GM19328 (cell line): Measurements from ENCODE around the gene GALNT5.
"Not testable (repeated sequence)": the region's sequence is repeated elsewhere in the genome, so short reads cannot be mapped to it uniquely, and the experiment has no call there.

Experiments
- ATAC-seq: cut with Tn5 transposase; IDR thresholded peaks from one replicate; pipeline ENCODE4 v1.9.1; 2021; ENCODE audit warnings: mild to moderate bottlenecking, moderate library complexity; ENCODE audit not compliant: unreplicated experiment

Gene GALNT5

DNA sequence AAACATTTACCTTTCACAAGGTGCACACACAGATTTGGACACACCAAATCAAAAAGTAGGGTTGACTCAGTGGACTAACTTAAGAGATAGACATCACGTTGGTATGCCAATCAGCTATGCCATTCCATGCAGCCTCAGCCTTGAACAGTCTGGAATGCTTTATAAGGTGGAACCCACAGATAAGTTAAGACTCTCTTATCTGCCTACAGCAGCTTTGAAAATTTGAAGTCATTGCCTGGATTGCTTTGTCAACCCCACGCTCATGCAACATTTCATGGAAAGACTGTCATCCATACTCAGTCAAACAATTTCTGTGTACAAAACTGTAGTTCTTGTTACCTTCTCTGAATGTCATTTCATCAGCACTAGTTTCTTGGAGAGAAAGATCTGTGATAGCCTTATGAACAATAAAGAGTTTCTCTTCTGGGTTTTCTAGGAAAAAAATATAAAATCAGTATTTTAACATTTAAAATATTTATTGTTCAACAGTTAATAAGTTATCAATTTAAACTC is 66.9 kb downstream of the GALNT5 start:
- ATAC-seq: no peak

DNA sequence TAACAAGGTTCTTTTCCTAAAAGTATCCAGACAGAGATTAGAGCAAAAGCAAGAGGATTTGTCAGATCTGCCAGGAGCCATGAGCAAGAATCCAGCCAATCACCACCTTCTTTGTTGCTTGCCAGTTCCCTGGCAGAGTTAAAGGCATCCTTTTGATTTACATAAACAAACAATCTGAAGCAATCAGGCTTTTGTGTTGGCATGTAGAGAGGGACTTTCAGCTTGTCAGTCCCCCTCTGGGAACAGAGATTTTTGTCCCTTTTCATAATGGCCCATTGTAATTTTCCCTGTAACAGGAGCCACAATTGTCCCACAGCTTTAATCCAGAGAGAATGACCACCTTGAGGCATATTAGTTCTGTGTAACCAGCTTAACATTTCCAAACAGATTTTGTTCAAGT is 68.3 kb downstream of the GALNT5 start, which contains the start of gene ERMN:
Gene ERMN (minus strand): TSS at position 39 of the 400 bp plus-strand sequence. CDS start 182 bp downstream, outside the sequence.
- no peak for ATAC-seq

DNA sequence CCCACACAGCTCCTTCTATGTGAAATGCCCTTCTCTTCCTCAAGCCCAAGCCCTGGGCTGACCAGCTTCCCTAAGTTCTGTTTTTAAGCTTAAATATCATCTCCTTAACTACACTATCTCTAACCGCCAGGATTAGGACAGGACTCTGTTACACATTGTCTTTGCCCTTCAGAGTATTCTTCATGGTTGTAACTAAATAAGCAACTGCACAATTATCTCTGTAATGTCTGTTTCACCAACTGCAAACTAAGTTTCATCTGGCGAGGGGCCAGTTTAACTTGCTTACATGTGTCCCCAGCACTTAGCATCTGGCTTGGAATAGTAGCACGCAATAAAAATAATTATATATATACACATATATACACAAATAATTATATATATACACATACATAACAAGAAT is 69.2 kb downstream of the GALNT5 start:
- no peak for ATAC-seq

DNA sequence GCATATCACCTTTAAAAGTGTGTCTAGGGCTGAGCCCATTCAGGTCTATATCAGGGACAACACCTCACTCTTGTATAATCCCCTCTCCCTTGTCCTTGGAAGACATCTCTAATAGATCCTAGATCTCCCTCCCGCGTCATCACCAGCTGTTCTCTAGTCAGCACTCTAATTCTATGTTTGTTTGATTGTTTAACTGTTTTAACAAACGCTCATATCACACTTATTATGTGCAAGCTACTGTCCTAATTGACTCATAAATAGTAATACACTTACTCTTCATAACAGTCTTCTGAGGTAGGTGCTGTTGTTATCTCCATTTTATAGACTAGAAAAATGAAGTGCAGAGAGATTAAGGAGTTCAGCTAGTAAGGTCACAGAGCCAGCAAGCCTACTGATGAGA is 69.7 kb downstream of the GALNT5 start:
- ATAC-seq: peak; percentile 31

DNA sequence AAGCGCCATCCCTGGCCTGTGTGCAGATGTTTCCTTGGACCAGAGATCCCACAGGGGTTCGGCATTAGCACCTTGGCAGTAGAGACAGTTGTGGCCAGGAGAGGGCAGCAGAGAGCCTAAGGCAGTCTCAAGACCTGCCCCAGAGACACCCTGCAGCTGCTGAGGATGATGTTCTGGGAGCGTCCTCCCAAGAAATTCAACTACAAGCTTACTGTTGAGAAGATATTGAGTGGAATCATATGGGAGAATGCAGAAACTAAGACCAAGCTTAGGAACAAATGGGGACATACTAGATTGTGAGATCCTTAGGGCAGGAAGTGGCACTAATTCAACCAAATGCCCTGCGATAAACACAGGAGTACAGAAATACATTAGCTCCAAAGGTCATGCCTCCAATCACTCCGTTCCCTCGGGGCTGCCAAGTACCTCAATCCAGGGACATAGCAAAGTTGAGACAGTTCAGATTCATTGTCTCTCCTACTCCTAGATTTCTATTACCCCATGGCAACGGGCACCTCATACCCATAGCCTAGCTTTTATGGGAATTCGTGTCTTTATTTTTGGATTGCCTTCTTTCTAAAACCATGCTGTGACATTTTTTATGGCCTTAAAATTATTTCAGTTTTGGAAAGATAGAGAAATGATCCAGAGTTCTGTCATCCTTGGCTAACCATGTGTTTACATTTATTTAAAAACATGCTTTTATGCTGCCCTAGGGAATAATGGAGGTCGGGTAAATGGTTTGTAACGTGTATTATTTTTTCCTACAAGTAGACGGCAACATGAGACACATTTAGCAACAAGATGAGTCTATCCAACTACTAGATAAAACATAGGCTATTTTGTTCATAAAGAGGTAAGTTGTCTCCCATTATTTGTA is 70.4 kb downstream of the GALNT5 start:
- peak; percentile 96 for ATAC-seq

DNA sequence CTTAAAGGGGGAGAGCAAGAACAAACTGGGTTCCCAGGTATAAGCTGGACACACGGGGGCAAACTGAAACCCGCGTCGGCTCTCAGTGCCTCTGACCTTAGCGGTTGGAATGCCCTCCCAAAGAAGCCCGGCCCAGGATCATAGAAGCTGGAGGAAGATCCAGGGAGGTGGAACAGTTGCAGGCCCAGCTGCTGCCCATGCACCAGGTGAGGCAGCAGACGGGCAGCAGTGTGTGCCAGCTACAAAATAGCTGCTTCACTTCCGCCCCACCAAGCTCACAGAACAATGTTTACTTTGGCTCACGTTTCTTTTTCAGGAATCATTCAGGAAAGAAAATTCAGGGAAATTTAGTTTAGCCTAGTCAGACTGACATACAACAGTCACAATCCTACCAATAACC is 72.0 kb downstream of the GALNT5 start:
- ATAC-seq: no peak

DNA sequence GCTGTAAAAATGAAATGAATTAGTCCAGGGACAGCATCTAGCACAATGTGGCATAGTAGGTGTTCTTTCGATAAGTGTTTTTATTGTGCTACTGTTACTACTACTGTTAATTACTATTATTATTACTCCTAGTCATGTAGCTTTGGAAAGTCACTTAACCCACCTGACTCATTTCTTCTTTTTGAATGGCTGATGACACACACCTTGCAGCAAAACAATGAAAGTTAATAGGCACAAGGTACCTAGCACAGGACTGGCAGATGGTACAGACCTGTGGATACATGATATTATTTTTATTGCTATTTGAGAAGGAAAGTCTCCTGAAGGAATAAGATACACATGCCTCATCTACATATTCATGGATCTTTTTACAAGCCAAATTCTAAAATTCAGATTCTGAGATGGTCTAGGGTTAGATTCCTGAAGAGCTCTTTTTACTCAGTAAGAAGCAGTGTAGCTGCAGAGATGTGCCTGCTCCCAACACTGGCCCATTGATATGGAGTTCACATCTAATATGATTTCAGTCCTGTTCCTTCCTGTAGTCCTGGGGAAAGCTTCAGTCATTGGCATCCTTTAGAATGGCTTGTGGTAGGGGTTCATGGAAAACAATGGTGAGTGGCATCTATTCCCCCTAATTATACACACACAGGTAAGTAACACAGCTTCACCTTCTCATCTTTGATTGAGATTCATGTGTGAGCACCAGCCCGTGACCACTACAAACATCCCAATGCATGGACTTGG is 76.0 kb downstream of the GALNT5 start:
- no peak for ATAC-seq

DNA sequence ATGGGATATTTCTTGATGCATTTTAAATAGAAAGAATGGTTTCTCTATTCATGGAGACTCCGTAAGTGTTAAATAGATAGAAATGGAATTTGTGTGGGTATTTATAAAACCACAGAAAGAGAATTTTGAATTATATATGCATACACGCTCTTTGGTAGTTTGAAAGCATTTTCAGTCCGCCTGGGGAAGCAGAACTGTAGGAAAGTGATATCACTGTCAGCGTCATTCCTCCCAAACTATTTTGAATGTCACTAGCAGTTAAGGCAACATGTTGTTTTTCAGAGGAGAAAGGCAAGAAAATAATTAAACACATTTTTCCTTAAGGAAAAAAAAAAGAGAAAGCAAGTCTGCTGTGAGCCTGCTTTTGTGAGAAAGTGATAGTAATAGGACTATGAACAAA is 76.8 kb downstream of the GALNT5 start:
- ATAC-seq: no peak

DNA sequence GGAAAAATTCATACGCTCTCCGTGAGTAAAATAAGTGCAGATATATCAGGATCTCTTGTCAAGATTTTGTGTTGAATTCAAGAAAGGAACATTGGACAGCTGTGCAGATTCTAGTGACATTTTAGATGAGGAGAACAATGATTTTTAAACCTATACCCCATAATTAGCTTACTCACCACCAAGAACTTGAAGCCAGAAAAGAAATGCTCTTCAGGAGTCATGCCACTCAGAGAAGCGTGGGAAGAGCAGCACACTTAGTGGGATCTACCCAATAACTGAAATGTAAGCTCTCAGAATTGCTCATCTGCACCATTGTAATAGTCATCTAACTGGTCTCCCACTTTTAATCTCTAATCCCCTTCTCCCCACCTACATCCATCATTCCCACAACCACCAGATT is 77.3 kb downstream of the GALNT5 start:
- no peak for ATAC-seq

DNA sequence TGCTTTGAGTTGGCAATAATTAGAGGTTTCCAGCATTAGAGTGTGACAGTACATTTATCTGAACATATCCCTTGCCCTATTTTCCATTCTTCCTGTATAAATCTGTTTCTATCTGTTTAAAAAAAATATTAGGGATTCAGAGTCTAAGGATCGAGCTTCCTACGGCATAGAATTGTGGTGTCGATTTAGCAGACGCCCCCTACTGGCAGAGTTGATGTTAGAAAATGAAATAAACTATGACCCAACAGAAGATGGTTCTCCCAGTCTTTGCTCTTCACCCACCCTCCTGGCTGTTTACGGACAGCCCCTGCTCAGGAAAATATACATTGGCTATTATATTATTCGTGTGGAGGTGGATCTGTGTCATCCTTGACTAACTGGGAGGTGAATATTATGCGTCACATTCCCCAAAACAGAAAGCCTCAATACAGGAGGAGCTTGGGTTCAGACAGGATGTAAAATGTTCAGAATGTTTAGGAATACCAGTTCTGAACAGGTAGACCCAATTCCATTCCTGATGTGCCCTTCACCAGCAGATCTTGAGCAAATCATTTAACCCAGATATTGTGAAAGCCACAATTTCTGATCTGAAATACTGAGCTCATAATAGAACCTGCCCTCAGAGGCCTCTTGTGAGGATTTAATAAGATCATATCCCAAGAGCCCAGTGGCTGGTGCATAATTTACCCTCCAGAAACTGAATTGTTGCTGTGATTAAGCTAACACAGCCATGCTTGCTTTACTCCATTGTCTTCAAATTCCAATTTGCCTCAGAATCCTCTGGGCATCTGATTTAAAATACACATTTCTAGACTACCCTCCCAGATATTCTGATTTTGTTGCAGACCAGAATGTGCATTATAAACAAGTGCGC is 78.9 kb downstream of the GALNT5 start:
- ATAC-seq: no peak

DNA sequence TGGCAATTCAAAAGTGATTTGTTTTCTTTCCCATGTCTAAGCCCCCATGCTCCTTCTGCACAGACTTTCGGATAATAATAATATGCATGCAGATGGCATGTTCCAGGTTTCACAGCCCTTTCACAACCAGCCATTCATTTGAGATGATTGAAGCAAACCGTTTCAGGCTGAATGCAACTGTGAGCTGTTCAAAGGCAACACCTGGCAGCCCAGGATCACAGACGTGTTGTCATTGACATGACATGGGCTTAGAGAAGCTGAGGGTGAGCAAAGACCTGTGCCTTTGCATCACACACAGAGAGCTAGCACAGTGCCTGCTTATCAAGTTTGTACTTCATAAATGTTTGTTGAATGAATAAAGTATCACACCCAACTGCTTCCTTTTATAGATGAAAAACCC is 80.5 kb downstream of the GALNT5 start:
- no peak for ATAC-seq

DNA sequence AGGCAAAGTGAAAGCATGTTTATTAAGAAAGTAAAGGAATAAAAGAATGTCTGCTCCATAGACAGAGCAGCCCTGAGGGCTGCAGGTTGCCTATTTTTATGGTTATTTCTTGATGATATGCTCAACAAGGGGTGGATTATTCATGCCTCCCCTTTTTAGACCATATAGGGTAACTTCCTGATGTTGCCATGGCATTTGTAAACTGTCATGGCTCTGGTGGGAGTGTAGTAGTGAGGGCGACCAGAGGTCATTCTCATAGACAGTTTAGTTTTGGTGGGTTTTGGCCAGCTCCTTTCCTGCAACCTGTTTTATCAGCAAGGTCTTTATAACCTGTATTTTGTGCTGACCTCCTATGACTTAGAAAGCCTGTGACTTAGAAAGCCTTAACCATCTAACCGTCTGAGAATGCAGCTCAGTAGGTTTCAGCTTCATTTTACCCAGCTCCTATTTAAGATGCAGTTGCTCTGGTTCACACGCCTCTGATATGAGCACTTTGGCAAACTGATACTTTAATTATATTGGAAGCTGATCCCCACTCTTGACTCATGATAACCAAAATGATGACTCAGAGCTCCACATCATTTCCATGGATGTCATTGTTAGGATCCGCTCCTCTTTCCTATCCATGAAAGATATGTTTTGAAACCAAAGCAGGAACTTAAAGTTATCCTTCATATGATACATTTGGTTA is 82.6 kb downstream of the GALNT5 start:
- ATAC-seq: no peak

DNA sequence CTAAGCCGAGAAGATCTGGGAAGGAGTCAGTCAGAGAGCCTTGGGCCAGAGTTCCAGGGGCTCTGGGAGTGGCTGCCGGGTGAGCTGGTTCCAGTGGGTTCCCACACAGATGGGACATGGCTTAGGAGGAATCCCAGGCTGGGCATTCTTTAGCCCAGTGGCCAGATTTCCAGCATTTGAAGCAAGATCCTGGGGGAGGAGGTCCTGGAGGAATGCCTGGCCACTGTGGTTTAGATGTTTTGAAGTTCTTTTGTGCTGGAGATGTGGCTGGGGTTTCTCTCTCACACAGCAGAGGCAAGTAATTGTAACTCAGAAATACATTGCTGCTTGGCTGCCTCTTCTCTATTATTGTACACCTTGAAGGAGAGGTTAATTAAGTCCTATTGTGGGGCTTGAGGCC is 83.9 kb downstream of the GALNT5 start:
- not testable (repeated sequence) for ATAC-seq

DNA sequence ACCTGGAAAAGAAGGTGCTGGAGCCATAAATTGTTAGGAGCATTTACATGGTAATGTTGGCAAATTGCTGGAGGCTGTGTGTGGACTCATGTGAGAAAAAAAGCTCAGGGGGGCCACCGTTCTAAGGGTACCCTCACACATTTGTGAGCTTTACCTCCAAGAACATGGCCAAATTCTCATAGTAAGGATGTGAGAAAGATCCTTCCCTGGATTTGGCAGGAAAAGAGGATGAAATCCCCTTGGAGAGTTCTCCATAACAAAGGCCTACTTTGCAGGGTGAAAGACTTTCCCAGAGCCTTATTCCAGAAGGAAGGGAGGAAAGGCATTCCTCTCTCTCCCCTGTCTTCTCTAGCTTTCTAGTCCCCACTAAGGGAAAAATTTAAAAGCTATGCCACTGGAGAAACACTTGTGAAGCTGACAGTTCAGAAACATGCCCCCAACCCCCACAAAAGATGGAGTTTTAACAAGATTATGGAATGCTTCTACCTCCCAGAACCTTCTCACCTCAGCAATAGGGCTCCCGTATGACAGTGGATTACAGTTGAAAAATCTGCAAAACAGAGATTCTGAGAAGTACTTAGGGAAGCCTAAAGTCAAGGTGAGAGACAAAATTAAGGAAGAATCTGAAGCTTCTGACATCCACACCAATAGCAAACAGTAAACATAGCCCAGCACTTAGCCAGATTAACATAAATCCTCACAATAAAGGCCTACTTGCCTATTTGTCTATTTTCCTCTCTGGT is 88.3 kb downstream of the GALNT5 start:
- ATAC-seq: no peak

DNA sequence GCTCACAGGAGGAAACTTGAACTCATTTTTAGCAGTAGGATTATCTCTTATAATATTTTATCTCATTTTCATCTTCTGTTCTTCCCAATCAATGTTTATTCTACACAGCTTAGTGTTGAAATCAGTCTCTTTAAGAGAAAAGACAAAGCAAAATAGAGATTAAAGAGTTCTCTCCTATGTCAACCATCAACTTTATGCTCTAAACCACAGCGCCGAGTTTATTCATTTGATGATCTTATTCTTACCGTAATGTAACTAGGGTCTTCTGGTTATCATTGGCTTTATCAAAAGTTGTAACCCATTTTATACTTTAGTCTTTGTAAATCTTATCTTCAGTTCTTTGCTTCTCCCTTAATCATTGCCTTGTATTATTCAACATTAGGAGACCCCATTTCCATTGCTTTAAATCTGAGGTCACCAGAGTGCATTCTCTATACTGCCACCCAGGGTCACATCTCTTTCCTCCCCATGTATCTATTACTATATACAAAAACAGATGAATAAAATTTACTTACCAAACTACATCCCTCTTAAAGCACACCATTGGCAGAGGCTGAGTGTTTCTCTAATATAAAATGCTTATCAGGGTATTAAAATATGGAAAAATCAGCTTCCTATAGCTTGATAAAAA is 90.9 kb downstream of the GALNT5 start:
- no peak for ATAC-seq

DNA sequence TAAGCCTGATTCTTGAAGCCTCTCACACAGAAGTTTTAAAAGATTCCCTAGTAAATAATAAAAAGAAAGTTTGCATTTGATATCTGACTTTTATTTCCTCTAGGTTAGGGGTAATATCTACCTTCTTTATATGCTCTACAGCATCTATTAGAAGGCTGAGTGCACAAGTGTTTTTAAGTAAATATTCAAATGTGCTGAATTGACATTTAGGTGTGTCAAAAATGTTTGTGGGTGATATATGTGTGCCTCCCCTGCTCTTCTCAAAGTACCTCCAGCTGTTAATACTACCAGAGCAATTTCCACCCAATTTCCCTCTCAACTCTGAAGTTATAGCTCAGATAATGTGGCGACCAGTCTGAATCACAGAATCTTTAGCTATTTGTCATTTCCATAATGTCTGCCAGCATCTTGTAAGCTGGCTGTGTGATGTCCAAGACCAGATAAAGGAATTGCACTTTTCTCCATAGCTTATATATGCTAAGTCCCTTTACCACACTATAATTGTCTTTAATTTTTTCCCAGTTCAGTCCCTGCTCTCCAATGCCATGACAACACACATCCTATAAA is 92.5 kb downstream of the GALNT5 start:
- no peak for ATAC-seq

DNA sequence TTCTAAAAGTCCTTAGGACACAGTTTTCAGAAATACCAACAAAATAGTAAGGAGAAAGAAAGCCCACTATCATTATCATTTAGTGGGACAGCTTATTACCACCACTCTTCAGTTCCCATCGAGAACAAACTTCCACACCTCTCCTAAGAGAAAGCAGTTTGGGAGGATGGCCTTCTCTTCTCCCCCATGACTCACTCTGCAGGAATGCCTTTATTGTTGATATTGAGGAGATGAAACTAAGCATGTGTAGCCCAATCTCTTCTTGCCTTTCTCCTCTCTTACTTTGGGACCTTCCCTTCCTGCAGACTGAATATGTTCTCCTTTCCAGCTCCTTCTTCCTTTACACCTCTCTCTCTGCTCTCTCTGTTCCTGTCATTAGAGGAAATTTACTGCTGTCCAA is 98.1 kb downstream of the GALNT5 start:
- ATAC-seq: no peak

DNA sequence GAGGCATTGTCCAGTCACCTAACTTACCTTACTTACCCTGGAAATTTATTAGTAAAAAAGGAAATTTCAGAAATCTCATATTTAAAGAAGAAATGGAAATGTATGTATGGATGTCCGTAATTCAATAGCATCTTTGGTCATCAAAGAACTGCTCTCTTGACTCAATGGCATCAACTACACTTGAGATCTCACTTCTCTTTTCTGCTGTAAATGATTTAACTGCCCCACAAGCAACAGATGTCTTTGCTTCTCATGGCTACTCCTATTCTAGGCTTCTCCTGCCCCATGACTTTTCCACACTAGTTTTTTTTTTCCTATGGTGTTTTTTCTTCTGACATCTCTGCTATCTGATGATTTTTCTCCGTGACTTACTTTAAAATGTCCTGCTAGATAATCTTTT is 102.1 kb downstream of the GALNT5 start:
- no peak for ATAC-seq

DNA sequence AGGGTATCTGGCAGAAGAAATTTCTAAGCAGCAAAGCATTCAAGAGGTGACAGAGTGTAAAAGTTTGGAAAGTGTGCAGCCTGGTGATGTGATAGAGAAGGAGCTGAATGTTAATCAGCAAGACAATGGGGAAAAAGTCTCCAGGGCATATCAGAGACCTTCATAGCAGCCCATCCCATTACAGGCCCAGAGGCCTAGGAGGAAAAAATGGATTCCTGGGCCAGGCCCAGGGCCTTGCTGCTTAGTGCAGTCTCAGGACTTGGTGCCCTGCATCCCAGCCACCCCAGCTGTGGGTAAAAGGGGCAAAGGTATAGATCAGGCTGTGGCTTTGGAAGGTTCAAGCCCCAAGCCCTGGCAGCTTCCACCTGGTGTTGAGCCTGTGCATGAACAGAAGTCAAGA is 104.0 kb downstream of the GALNT5 start:
- no peak for ATAC-seq
